HL-60 (cell line): Measurements from ENCODE around the gene PHKA2.

Experiments used
- DNase-seq, 2 experiments: peaks; one replicate each; pipeline ENCODE4 v3.0.0-alpha.2; 2010 to 2020; ENCODE audit warnings: low read depth in 1 of 2, low spot score in 1 of 2
- H3K27ac ChIP-seq: fragments of 250-450 bp; sonication (Bioruptor Pico); replicated peaks from 2 replicates; pipeline ENCODE4 v1.5.1; 2020; ENCODE audit warnings: mild to moderate bottlenecking, moderate library complexity
- H3K27me3 ChIP-seq: fragments of 250-450 bp; sonication (Bioruptor Pico); 2 replicates; pipeline ENCODE4 v1.5.1; 2021; ENCODE audit warnings: mild to moderate bottlenecking, moderate library complexity; ENCODE audit not compliant: insufficient read depth, poor library complexity, severe bottlenecking
- H3K4me3 ChIP-seq: replicated peaks from 2 replicates; pipeline ENCODE4 v1.5.1; 2011; ENCODE audit warnings: mild to moderate bottlenecking, control low read depth, low read length; ENCODE audit not compliant: insufficient read depth
- GABPA ChIP-seq: IDR thresholded peaks from 2 replicates; pipeline ENCODE4 v1.6.1; 2012; ENCODE audit warnings: low read depth
- POLR2AphosphoS5 ChIP-seq: IDR thresholded peaks from 2 replicates; pipeline ENCODE4 v1.6.1; 2012; ENCODE audit warnings: low read depth
- SPI1 ChIP-seq: IDR thresholded peaks from 2 replicates; pipeline ENCODE4 v1.6.1; 2012; ENCODE audit warnings: low read depth, mild to moderate bottlenecking, borderline replicate concordance
- TF ChIP-seq, protein P1 (sequence below): IDR thresholded peaks from 2 replicates; pipeline ENCODE4 v1.6.1; 2012; ENCODE audit warnings: low read depth; ENCODE audit not compliant: insufficient replicate concordance
- TF ChIP-seq, protein P2 (sequence below): IDR thresholded peaks from one replicate; pipeline ENCODE4 v1.5.1; 2011; ENCODE audit warnings: low read length, control low read depth, inconsistent platforms; ENCODE audit not compliant: insufficient read depth

The PHKA2 gene

DNA sequence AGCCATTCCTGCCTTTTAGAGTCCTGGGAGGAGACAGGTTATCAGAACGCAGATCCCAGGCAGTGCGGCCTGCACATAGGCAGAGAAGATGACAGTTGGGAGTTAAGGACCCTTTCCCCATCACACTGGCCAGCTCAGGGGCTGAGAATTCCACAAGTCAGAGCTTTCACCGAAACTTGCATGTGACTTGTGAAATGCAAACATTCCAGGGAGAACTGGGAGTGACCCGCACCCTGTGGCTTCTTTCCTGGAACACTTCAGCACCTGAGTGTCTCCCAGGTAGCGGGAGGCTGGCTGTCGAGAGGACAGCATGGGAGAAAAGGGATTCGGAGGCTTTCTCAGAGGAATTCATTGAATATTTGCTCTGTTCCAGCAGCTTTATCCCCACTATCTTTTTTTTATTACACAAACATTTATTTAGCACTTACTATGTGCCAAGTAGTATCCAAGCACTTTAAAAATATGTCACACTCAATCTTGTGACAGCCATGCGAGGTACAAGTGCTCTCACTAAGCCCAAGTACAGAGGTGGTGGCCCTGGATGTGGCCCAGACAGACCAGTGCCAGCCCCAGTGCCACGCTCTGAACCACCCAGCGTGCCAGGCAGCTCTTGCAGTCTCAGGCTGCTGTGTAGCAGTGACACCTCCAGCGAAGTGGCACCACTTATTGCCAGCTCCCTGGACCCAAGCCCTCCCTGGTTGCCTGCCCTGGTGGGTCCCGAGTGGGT lies 100.5 kb downstream of the PHKA2 start:
- Histone ChIP-seq H3K27me3 (no peaks in the 10 kb centered on the region), H3K4me3 (no peak overlapping the region), H3K27ac (no peak overlapping the region)
- DNase-seq = no peak
- TF ChIP-seq, protein P1, sequence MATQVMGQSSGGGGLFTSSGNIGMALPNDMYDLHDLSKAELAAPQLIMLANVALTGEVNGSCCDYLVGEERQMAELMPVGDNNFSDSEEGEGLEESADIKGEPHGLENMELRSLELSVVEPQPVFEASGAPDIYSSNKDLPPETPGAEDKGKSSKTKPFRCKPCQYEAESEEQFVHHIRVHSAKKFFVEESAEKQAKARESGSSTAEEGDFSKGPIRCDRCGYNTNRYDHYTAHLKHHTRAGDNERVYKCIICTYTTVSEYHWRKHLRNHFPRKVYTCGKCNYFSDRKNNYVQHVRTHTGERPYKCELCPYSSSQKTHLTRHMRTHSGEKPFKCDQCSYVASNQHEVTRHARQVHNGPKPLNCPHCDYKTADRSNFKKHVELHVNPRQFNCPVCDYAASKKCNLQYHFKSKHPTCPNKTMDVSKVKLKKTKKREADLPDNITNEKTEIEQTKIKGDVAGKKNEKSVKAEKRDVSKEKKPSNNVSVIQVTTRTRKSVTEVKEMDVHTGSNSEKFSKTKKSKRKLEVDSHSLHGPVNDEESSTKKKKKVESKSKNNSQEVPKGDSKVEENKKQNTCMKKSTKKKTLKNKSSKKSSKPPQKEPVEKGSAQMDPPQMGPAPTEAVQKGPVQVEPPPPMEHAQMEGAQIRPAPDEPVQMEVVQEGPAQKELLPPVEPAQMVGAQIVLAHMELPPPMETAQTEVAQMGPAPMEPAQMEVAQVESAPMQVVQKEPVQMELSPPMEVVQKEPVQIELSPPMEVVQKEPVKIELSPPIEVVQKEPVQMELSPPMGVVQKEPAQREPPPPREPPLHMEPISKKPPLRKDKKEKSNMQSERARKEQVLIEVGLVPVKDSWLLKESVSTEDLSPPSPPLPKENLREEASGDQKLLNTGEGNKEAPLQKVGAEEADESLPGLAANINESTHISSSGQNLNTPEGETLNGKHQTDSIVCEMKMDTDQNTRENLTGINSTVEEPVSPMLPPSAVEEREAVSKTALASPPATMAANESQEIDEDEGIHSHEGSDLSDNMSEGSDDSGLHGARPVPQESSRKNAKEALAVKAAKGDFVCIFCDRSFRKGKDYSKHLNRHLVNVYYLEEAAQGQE = no peak
- TF ChIP-seq, protein P2, sequence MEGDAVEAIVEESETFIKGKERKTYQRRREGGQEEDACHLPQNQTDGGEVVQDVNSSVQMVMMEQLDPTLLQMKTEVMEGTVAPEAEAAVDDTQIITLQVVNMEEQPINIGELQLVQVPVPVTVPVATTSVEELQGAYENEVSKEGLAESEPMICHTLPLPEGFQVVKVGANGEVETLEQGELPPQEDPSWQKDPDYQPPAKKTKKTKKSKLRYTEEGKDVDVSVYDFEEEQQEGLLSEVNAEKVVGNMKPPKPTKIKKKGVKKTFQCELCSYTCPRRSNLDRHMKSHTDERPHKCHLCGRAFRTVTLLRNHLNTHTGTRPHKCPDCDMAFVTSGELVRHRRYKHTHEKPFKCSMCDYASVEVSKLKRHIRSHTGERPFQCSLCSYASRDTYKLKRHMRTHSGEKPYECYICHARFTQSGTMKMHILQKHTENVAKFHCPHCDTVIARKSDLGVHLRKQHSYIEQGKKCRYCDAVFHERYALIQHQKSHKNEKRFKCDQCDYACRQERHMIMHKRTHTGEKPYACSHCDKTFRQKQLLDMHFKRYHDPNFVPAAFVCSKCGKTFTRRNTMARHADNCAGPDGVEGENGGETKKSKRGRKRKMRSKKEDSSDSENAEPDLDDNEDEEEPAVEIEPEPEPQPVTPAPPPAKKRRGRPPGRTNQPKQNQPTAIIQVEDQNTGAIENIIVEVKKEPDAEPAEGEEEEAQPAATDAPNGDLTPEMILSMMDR = no peak
- TF ChIP-seq POLR2AphosphoS5 (no peak), SPI1 (no peak), GABPA (no peak)

GRCh38 chrX:18879144-18879543 lies 104.8 kb downstream of the PHKA2 start:
- no peak overlapping the region for H3K4me3 ChIP-seq
- H3K27me3 ChIP-seq = no peaks in the 10 kb centered on the region
- TF ChIP-seq POLR2AphosphoS5 (no peak), GABPA (no peak), SPI1 (no peak)
- TF ChIP-seq, protein P1 = no peak
- TF ChIP-seq, protein P2 = no peak
- DNase-seq = no peak
- no peak overlapping the region for H3K27ac ChIP-seq

DNA sequence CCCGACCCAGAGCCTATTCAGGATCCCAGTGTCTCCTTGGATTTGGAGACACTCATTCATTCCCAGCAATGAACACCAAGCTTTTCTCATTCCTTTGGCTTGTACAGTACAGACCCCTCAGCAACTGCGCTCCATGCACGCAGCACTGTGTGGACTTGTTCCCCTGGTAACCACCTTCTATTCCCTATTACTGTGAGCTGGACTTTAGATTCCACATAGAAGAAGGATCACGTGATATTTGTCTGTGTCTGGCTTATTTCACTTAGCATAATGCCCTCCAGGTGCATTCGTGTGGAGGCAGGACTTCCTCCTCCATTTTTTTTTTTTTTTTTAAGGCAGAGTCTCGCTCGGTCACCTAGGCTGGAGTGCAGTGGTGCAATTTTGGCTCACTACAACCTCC lies 106.4 kb downstream of the PHKA2 start:
- Histone ChIP-seq H3K27me3 (no peaks in the 10 kb centered on the region), H3K4me3 (no peak overlapping the region), H3K27ac (no peak overlapping the region)
- no peak for TF ChIP-seq GABPA
- TF ChIP-seq, protein P2 = no peak
- no peak for DNase-seq
